ENCODE results near the gene MTHFD1L.

The MTHFD1L gene

DNA sequence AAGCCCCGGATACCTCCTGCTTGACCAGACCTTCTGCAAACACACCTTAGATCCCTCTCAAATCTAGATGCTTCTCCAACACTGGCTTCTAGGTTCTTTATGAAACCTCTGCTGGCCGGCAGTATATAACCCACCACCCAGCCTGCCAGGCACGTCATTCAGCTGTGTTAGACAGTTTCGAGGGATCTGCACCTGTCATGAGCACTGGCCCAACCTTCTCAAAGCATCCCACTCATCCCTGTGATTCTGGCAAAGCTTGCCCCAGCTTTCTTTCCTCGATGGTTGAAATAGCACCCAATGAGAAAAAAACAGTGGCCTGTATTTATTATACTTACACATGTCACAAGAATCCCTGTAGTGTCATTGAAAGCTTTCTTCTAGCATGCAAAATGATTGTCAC is 157.8 kb downstream of the MTHFD1L start:
- no peak for DNase-seq (ENCODE audit: low read depth)
- H3K4me3 ChIP-seq (ENCODE audit: low read depth, low read length), result no peak overlapping the region
- TF ChIP-seq, protein P1, sequence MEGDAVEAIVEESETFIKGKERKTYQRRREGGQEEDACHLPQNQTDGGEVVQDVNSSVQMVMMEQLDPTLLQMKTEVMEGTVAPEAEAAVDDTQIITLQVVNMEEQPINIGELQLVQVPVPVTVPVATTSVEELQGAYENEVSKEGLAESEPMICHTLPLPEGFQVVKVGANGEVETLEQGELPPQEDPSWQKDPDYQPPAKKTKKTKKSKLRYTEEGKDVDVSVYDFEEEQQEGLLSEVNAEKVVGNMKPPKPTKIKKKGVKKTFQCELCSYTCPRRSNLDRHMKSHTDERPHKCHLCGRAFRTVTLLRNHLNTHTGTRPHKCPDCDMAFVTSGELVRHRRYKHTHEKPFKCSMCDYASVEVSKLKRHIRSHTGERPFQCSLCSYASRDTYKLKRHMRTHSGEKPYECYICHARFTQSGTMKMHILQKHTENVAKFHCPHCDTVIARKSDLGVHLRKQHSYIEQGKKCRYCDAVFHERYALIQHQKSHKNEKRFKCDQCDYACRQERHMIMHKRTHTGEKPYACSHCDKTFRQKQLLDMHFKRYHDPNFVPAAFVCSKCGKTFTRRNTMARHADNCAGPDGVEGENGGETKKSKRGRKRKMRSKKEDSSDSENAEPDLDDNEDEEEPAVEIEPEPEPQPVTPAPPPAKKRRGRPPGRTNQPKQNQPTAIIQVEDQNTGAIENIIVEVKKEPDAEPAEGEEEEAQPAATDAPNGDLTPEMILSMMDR (IDR thresholded peaks at IDR 0.05; ENCODE audit: control insufficient read depth, extremely low read depth, insufficient read depth), result no peak

DNA sequence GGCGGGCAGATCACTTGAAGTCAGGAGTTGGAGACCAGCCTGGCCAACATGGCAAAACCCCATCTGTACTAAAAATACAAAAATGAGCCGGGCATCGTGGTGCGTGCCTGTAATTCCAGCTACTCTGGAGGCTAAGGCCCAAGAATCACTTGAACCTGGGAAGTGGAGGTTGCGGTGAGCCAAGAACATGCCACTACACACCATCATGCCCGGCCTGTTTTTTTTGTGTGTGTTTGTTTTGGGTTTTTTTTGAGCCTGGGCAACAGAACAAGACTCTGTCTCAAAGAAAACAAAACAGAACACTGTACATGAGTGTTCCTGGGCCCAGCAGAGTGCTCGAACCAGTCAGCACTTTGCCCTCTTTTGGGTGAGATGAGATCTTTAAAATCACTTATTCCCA is 159.1 kb downstream of the MTHFD1L start:
- TF ChIP-seq, protein P1 (IDR thresholded peaks at IDR 0.05; ENCODE audit: control insufficient read depth, extremely low read depth, insufficient read depth), result no peak
- no peak overlapping the region for H3K4me3 ChIP-seq (ENCODE audit: low read depth, low read length)
- peak; percentile 84 for DNase-seq (ENCODE audit: low read depth)

DNA sequence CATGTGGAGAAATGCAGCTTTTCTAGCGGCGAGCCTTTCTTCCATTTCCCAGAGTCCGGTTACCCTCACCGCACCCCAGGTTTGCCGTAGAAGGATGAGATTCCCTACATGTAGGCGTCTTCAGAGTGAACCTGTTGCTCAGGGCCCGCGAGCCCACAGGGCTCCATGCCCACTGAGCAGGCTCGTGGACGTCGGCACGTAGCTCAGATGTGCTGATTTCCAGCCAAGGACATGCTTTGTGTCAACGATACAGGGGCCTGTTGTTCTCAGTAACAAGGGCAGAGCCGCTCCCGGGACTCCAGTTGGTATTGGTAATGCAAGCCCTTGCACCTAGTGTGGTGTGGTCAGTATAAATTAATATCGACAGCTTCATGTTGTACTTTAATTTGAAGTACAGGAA is 159.6 kb downstream of the MTHFD1L start:
- DNase-seq (ENCODE audit: low read depth), result peak; percentile 92
- no peak overlapping the region for H3K4me3 ChIP-seq (ENCODE audit: low read depth, low read length)
- TF ChIP-seq, protein P1 (IDR thresholded peaks at IDR 0.05; ENCODE audit: control insufficient read depth, extremely low read depth, insufficient read depth), result no peak

GRCh38 chr6:151026041-151026663 is 160.7 kb downstream of the MTHFD1L start:
- DNase-seq (ENCODE audit: low read depth), result no peak
- TF ChIP-seq, protein P1 (IDR thresholded peaks at IDR 0.05; ENCODE audit: control insufficient read depth, extremely low read depth, insufficient read depth), result no peak
- H3K4me3 ChIP-seq (ENCODE audit: low read depth, low read length), result no peak overlapping the region

- peak; percentile 99 for DNase-seq (ENCODE audit: low read depth)
- TF ChIP-seq, protein P1 (IDR thresholded peaks at IDR 0.05; ENCODE audit: control insufficient read depth, extremely low read depth, insufficient read depth), result no peak
- no peak overlapping the region for H3K4me3 ChIP-seq (ENCODE audit: low read depth, low read length)
Measured at GRCh38 chr6:151027295-151027747, 161.8 kb downstream of the MTHFD1L start.

- TF ChIP-seq, protein P1 (IDR thresholded peaks at IDR 0.05; ENCODE audit: control insufficient read depth, extremely low read depth, insufficient read depth), result 0 out of 2 replicates have a peak, but pooled peaks have one; percentile 11
- H3K4me3 ChIP-seq (ENCODE audit: low read depth, low read length), result no peak overlapping the region
- DNase-seq (ENCODE audit: low read depth), result no peak
Measured at GRCh38 chr6:151027936-151028838, 162.7 kb downstream of the MTHFD1L start.

Data from LNCaP clone FGC (cell line).